ENCODE measurements around the gene ATP9B. TPM values are rescaled to one million over a fixed set of nuclear protein-coding genes. Genes with fewer than 3 reads are reported as not detected.

Gene ATP9B
- total RNA-seq, 1 experiment from 2014 or later = 25.6 TPM

DNA sequence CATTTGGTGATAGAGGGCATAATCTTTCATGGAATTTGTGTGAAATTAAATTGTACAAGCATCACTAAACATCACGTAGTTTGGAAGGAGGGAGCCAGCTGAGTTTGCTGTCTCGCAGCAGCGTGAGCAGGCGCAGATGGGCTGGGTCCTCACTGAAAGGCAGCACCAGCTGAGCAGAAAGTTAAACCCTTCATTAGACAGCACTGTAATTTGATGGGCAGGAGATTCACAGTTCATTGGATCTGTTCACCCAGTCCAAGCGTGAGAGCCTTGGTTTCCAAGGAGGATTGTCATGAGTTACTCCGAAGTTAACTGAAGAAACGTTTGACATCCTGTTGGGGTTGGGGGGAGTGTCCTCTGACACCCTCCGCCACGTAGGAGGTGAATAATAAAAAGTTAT, 236.7 kb downstream of the ATP9B start:
- no TSS peak for BruUV-seq (replicated peaks)
- H3K4me1 Mint-ChIP-seq (ENCODE audit: low read depth, unreplicated experiment) = no peaks in the 10 kb centered on the region
- H3K36me3 Mint-ChIP-seq (ENCODE audit: insufficient read depth, unreplicated experiment) = no peaks in the 10 kb centered on the region
- no peak overlapping the region for H3K27ac Mint-ChIP-seq (ENCODE audit: unreplicated experiment)
- no peaks in the 10 kb centered on the region for H3K27me3 Mint-ChIP-seq (ENCODE audit: unreplicated experiment)
- no peak overlapping the region for H3K4me3 Mint-ChIP-seq (ENCODE audit: low read depth, unreplicated experiment)
- no peak for DNase-seq
- no peaks in the 10 kb centered on the region for H3K9me3 Mint-ChIP-seq (ENCODE audit: low read depth, unreplicated experiment)
- TF ChIP-seq, protein P1, sequence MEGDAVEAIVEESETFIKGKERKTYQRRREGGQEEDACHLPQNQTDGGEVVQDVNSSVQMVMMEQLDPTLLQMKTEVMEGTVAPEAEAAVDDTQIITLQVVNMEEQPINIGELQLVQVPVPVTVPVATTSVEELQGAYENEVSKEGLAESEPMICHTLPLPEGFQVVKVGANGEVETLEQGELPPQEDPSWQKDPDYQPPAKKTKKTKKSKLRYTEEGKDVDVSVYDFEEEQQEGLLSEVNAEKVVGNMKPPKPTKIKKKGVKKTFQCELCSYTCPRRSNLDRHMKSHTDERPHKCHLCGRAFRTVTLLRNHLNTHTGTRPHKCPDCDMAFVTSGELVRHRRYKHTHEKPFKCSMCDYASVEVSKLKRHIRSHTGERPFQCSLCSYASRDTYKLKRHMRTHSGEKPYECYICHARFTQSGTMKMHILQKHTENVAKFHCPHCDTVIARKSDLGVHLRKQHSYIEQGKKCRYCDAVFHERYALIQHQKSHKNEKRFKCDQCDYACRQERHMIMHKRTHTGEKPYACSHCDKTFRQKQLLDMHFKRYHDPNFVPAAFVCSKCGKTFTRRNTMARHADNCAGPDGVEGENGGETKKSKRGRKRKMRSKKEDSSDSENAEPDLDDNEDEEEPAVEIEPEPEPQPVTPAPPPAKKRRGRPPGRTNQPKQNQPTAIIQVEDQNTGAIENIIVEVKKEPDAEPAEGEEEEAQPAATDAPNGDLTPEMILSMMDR (IDR thresholded peaks at IDR 0.05; ENCODE audit: unreplicated experiment) = no peak
- CTCF ChIA-PET = no interaction called here
- intact Hi-C loops (cut with micrococcal nuclease; ENCODE audit: unreplicated experiment) = no loop called here

DNA sequence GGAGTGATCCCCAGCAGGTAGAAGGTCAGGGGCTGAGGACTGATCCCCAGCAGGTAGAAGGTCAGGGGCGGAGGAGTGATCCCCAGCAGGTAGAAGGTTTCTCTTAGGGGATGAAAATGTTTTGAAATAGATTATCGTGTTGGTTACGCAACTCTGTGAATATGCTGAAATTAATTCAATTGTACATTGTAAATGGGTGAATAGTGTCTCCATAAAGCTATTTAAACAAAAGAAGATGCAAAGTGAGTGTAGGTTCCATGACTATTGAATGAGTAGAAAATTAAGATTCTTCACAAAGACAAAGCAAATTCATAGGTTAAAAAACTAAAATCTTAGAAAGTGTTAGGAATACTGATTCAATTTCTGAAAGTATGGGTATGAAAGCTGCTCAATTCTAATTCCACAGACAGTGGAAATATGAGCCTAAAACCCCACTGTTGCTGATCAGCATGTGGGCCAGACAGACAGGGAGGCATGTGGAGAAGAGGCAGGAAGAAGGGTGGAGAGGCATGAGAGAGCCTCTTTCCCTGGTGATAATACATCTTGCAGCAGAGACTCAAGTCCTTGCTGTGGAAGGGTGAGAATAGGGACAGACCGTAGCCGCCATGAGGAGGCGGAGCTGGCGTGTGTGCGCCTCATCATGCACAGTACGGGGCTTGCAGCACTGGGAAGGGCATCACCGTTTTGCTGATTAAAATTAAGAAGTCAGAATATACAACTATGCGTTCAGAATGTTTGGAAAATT, 240.6 kb downstream of the ATP9B start:
- H3K9me3 Mint-ChIP-seq (ENCODE audit: low read depth, unreplicated experiment) = no peaks in the 10 kb centered on the region
- H3K4me3 Mint-ChIP-seq (ENCODE audit: low read depth, unreplicated experiment) = no peak overlapping the region
- H3K36me3 Mint-ChIP-seq (ENCODE audit: insufficient read depth, unreplicated experiment) = no peaks in the 10 kb centered on the region
- CTCF ChIA-PET = interaction anchor here (0.7 kb wide), 1 partner anchor 16 kb away, joined by 3 read pairs; no protein-coding TSS in a partner anchor
- intact Hi-C loops (cut with micrococcal nuclease; ENCODE audit: unreplicated experiment) = no loop called here
- no peak overlapping the region for H3K27ac Mint-ChIP-seq (ENCODE audit: unreplicated experiment)
- H3K4me1 Mint-ChIP-seq (ENCODE audit: low read depth, unreplicated experiment) = no peaks in the 10 kb centered on the region
- no peak for DNase-seq
- BruUV-seq (replicated peaks) = no TSS peak
- TF ChIP-seq, protein P1 (IDR thresholded peaks at IDR 0.05; ENCODE audit: unreplicated experiment) = no peak
- H3K27me3 Mint-ChIP-seq (ENCODE audit: unreplicated experiment) = no peaks in the 10 kb centered on the region

DNA sequence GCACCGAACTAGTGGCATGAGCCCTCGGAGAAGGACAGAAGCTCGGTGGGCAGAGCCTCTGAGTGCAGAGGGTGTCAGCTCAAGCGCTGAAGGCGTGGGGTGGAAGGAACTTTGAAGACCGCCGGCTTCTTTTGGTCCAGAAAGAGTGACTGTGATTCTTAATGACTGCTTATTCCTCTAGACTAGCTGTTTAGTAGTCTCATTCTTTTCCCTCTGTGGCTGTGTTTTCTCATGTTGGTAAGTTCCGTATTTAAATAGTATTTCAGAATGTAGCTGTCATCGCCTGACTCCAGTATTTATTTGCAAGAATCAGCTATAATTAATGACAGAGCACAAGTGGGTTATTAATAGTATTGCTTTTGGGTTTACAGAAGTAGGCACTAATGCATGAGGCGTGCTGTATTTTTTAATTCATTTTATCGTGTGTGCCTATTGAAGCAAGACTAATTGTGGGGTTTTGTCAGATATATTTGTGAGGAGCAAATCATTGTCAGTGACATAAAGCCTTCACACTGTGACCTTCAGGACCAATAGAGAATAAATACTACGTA, 245.7 kb downstream of the ATP9B start:
- Mint-ChIP-seq H3K36me3 (ENCODE audit: insufficient read depth, unreplicated experiment) (no peaks in the 10 kb centered on the region), H3K4me1 (ENCODE audit: low read depth, unreplicated experiment) (no peaks in the 10 kb centered on the region), H3K27ac (ENCODE audit: unreplicated experiment) (no peak overlapping the region), H3K9me3 (ENCODE audit: low read depth, unreplicated experiment) (peaks cover 3% of the 10 kb centered on the region), H3K27me3 (ENCODE audit: unreplicated experiment) (no peaks in the 10 kb centered on the region), H3K4me3 (ENCODE audit: low read depth, unreplicated experiment) (no peak overlapping the region)
- TF ChIP-seq, protein P1 (IDR thresholded peaks at IDR 0.05; ENCODE audit: unreplicated experiment) = no peak
- intact Hi-C loops (cut with micrococcal nuclease; ENCODE audit: unreplicated experiment) = no loop called here
- CTCF ChIA-PET = no interaction called here
- no peak for DNase-seq
- no TSS peak for BruUV-seq (replicated peaks)

DNA sequence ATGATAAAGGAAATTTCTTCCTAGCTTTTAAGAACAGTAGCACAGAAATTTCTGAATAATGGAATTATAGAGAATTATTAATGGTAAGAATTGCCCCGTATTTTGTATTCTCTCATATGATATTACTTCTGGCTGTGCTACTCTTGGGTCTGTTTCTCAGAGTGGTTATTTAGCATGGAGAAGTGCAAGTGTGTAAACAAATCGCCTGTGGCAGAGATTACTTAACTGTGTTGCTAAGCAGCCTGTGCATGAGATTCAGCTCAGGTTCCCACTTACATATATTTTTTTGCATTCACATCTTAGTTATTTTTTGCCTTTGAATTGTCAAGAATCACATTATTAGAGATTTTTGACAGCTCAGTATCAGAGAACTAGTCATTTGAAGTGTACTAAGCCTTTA, 246.4 kb downstream of the ATP9B start:
- no peak overlapping the region for H3K27ac Mint-ChIP-seq (ENCODE audit: unreplicated experiment)
- no TSS peak for BruUV-seq (replicated peaks)

More for the DNA sequence above, 246.4 kb downstream of the ATP9B start:
- Mint-ChIP-seq H3K9me3 (ENCODE audit: low read depth, unreplicated experiment) (peaks cover 3% of the 10 kb centered on the region), H3K4me1 (ENCODE audit: low read depth, unreplicated experiment) (no peaks in the 10 kb centered on the region), H3K27me3 (ENCODE audit: unreplicated experiment) (no peaks in the 10 kb centered on the region), H3K4me3 (ENCODE audit: low read depth, unreplicated experiment) (no peak overlapping the region), H3K36me3 (ENCODE audit: insufficient read depth, unreplicated experiment) (no peaks in the 10 kb centered on the region)
- TF ChIP-seq, protein P1 (IDR thresholded peaks at IDR 0.05; ENCODE audit: unreplicated experiment) = no peak
- no peak for DNase-seq
- CTCF ChIA-PET = no interaction called here
- intact Hi-C loops (cut with micrococcal nuclease; ENCODE audit: unreplicated experiment) = no loop called here
